Endothelial cell of umbilical vein (primary cell): Measurements from ENCODE around the gene CD79B. TPM values are rescaled to one million over a fixed set of nuclear protein-coding genes. Genes with fewer than 3 reads are reported as not detected.
"Not testable (repeated sequence)": the region's sequence is repeated elsewhere in the genome, so short reads cannot be mapped to it uniquely, and the experiment has no call there.

Experiments used
- BruUV-seq: library from RNA; stranded (reverse); fragments of 400-500 nt; replicated peaks from 2 replicates; lab custom pipeline; 2021; lab: Mats Ljungman, UMichigan
- CTCF ChIA-PET: fragments of 300-600, 350-600 bp; sonication (Branson Sonifier 250); formaldehyde crosslinking; loops from one replicate; lab custom pipeline; 2021; ENCODE audit warnings: antibody characterized with exemption, inconsistent platforms; lab: Charles Lee
- POLR2A ChIA-PET: fragments of 300-600, 350-600 bp; sonication (Branson Sonifier 250); formaldehyde crosslinking; loops from one replicate; lab custom pipeline; 2021; ENCODE audit warnings: antibody characterized with exemption, inconsistent platforms; lab: Charles Lee
- DNase-seq: peaks from one replicate; pipeline ENCODE4 v3.0.0-alpha.2; 2011; ENCODE audit warnings: low read depth, low spot score
- FAIRE-seq: peaks from 2 replicates; lab custom pipeline; 2011; peaks lifted over from hg19 to GRCh38; lab: Jason Lieb, UNC
- H2AFZ ChIP-seq: 2 replicates; pipeline ENCODE4 v1.6.0; 2012; ENCODE audit warnings: low read depth, low read length, control low read depth, inconsistent platforms
- H3K27ac ChIP-seq: 2 replicates; pipeline ENCODE4 v1.5.1; 2011; ENCODE audit warnings: low read depth, mild to moderate bottlenecking, control low read depth, low read length, moderate library complexity; ENCODE audit not compliant: insufficient read depth
- H3K27me3 ChIP-seq, 2 experiments: 2 replicates each; pipeline versions ENCODE4 v1.6.0 to v1.6.1; 2011; ENCODE audit warnings: low read length in 2 of 2, mixed read lengths in 1 of 2; ENCODE audit not compliant: control insufficient read depth in 2 of 2, insufficient read depth in 2 of 2
- H3K36me3 ChIP-seq, 2 experiments: 2 replicates in 1 of 2; 3 replicates in 1 of 2; pipeline ENCODE4 v1.5.1; 2011; ENCODE audit warnings: low read length in 2 of 2, mild to moderate bottlenecking in 1 of 2, moderate library complexity in 1 of 2; ENCODE audit not compliant: control insufficient read depth in 2 of 2, insufficient read depth in 2 of 2; ENCODE audit errors: extremely low read depth in 1 of 2
- H3K4me1 ChIP-seq: 3 replicates; pipeline ENCODE4 v1.5.1; 2011; ENCODE audit warnings: mild to moderate bottlenecking, low read length; ENCODE audit not compliant: control insufficient read depth, insufficient read depth; ENCODE audit errors: extremely low read depth
- H3K4me2 ChIP-seq: 2 replicates; pipeline ENCODE4 v1.6.1; 2011; ENCODE audit warnings: low read length, control low read depth, mixed read lengths; ENCODE audit not compliant: insufficient read depth
- H3K4me3 ChIP-seq, 3 experiments: fragments of 200-600 bp in 1 of 3; sonication (generic), shearing (Covaris generic) in 1 of 3; replicated peaks in 1 of 3; 2 replicates each; pipeline ENCODE4 v1.5.1; 2011 to 2016; ENCODE audit warnings: control low read depth in 3 of 3, low read length in 3 of 3, mild to moderate bottlenecking in 2 of 3, inconsistent platforms in 1 of 3, low read depth in 1 of 3, moderate library complexity in 1 of 3; ENCODE audit not compliant: insufficient read depth in 1 of 3
- H3K79me2 ChIP-seq: 2 replicates; pipeline ENCODE4 v1.6.0; 2012; ENCODE audit warnings: low read length, inconsistent platforms; ENCODE audit not compliant: control insufficient read depth, insufficient read depth
- H3K9ac ChIP-seq: replicated peaks from 2 replicates; pipeline ENCODE3; 2011; ENCODE audit warnings: low read length, control low read depth; ENCODE audit not compliant: insufficient read depth; ENCODE audit errors: extremely low read depth
- H3K9me1 ChIP-seq: replicated peaks from 3 replicates; pipeline ENCODE4 v1.6.0; 2011; ENCODE audit warnings: mild to moderate bottlenecking, low read length; ENCODE audit not compliant: control insufficient read depth, insufficient read depth; ENCODE audit errors: extremely low read depth
- H3K9me3 ChIP-seq: replicated peaks from 2 replicates; pipeline ENCODE4 v1.5.1; 2012; ENCODE audit warnings: low read length, inconsistent platforms; ENCODE audit not compliant: control insufficient read depth, insufficient read depth
- H4K20me1 ChIP-seq: replicated peaks from 2 replicates; pipeline ENCODE3; 2011; ENCODE audit warnings: mild to moderate bottlenecking, low read length; ENCODE audit not compliant: control insufficient read depth, insufficient read depth; ENCODE audit errors: extremely low read depth
- GATA2 ChIP-seq: IDR thresholded peaks from 2 replicates; pipeline ENCODE4 v1.7.0; 2011; ENCODE audit warnings: low read depth, mild to moderate bottlenecking, moderate library complexity, mixed read lengths, low read length; ENCODE audit not compliant: insufficient read length, insufficient read depth
- MYC ChIP-seq: IDR thresholded peaks from one replicate; pipeline ENCODE4 v1.6.1; 2011; ENCODE audit warnings: mild to moderate bottlenecking, low read depth, low read length
- POLR2A ChIP-seq: IDR thresholded peaks from 2 replicates; pipeline ENCODE4 v1.6.1; 2012; ENCODE audit warnings: low read depth, mild to moderate bottlenecking, control low read depth, low read length
- dilution Hi-C: fragments of 300-500 bp; cut with MboI; formaldehyde crosslinking; loops from one replicate; pipeline ENCODE4 v1.15.0; 2019; ENCODE audit warnings: low sequenced_read_pairs; ENCODE audit not compliant: extremely low pct_ligation_motif_present
- intact Hi-C: fragments of 100-400 bp; cut with micrococcal nuclease; formaldehyde crosslinking; loops from one replicate; pipeline ENCODE4 v1.10.0; 2022
- polyA plus RNA-seq, 4 experiments: library from polyadenylated mRNA; depleted of rRNA in 3 of 4; stranded (reverse) in 3 of 4; unstranded in 1 of 4; fragments of >200 nt; gene quantifications; 2 replicates each; pipeline versions ENCODE4 v1.2.1 to v1.2.3, GENCODE V29; 2011 to 2012; ENCODE audit warnings: missing spikeins in 1 of 4
- total RNA-seq: library from RNA; stranded (reverse); gene quantifications from 2 replicates; pipeline ENCODE4 v1.2.3, GENCODE V29; 2021

Gene CD79B
- total and polyA plus RNA-seq, 2 donors (not counting 3 experiments of a cell fraction or from before 2014, with no cell fraction given): 2.1 to 3.9 TPM

DNA sequence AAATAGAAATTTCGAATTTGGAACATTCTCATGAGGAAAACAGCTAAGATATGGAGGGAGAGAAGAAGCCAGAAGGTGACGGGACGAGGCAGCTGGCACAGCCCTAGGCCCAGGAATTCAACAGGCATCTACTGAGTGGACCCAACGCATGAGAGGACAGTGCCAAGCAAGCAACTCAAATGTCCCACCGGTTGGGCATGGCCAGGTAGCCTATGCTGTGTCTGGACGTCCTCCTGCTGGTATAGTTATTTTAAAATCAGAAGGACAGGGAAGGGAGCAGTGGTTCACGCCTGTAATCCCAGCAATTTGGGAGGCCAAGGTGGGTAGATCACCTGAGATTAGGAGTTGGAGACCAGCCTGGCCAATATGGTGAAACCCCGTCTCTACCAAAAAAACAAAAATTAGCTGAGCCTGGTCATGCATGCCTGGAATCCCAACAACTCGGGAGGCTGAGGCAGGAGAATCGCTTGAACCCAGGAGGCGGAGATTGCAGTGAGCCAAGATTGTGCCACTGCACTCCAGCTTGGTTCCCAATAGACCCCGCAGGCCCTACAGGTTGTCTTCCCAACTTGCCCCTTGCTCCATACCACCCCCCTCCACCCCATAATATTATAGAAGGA is 15.5 kb downstream of the CD79B start:
- ChIA-PET POLR2A (no interaction called here), CTCF (interaction anchor here (1.2 to 7.3 kb wide), 3 partner anchors 72 to 217 kb away, joined by 3 to 183 read pairs (median 159); no protein-coding TSS in a partner anchor)
- dilution Hi-C loops: no loop called here
- H3K9me1 ChIP-seq: no peaks in the 10 kb centered on the region
- no peak overlapping the region for H3K27ac ChIP-seq
- TF ChIP-seq GATA2 (no peak), POLR2A (no peak), MYC (no peak)
- H3K79me2 ChIP-seq: no peaks in the 10 kb centered on the region
- no peaks in the 10 kb centered on the region for H3K4me1 ChIP-seq
- no peaks in the 10 kb centered on the region for H3K36me3 ChIP-seq
- no peak overlapping the region for H3K4me3 ChIP-seq
- no peak overlapping the region for H3K9ac ChIP-seq
- FAIRE-seq (no peak), DNase-seq (no peak)
- no peaks in the 10 kb centered on the region for H4K20me1 ChIP-seq
- intact Hi-C loops: no loop called here
- peaks cover 0 to 3% of the 10 kb centered on the region in 2 experiments for H3K27me3 ChIP-seq
- H3K9me3 ChIP-seq: no peaks in the 10 kb centered on the region
- H3K4me2 ChIP-seq: no peak overlapping the region
- H2AFZ ChIP-seq: no peak overlapping the region
- BruUV-seq: no TSS peak

DNA sequence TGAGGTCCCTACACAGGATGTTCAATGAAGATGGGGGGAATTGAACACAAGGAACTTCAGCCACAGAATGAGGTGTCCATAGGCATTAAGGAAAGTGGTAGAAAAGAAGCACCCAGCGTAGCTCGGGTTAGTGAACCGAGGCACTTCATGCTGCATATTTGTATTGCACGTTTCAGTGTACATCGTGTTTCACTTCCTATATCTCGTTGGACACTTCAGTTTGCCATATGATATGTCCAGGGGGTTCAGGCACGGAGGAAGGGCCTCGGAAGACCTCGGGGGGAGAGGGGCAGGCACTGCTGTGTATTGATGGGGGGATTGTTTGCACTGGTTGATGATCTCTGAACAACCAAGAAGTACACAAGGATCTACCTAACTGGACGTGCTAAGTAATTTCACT is 16.4 kb downstream of the CD79B start:
- H3K9me3 ChIP-seq, dilution Hi-C loops, H3K36me3 ChIP-seq, BruUV-seq, H3K4me2 ChIP-seq, intact Hi-C loops, H3K9me1 ChIP-seq, H3K27ac ChIP-seq, H3K4me1 ChIP-seq, H2AFZ ChIP-seq, H3K79me2 ChIP-seq, H3K4me3 ChIP-seq, POLR2A ChIA-PET, H3K27me3 ChIP-seq, H3K9ac ChIP-seq, DNase-seq, H4K20me1 ChIP-seq: not testable (repeated sequence)
- FAIRE-seq: peak; percentile 63
- CTCF ChIA-PET: interaction anchor here (1.1 to 7.3 kb wide), 4 partner anchors 31 to 218 kb away, joined by 3 to 183 read pairs (median 82); no protein-coding TSS in a partner anchor
